Cardiac fibroblast (primary cell): ENCODE data around the gene HMX1.

ENCODE experiments used
- DNase-seq, 2 donors: peaks; one replicate each; pipeline versions ENCODE4 v3.0.0 to v3.0.0-alpha.2; 2010; ENCODE audit warnings: low read depth in 2 of 2
- H3K4me3 ChIP-seq, 2 donors: replicated peaks in 1 of 2; 1 replicate in 1 of 2; 2 replicates in 1 of 2; pipeline ENCODE4 v1.5.1; 2011; ENCODE audit warnings: low read depth in 2 of 2, low read length in 2 of 2, mild to moderate bottlenecking in 2 of 2, moderate library complexity in 1 of 2
- TF ChIP-seq, protein P1 (sequence below): IDR thresholded peaks from one replicate; pipeline ENCODE4 v1.5.1; 2011; ENCODE audit warnings: low read depth, mild to moderate bottlenecking, low read length, inconsistent platforms

Gene HMX1

DNA sequence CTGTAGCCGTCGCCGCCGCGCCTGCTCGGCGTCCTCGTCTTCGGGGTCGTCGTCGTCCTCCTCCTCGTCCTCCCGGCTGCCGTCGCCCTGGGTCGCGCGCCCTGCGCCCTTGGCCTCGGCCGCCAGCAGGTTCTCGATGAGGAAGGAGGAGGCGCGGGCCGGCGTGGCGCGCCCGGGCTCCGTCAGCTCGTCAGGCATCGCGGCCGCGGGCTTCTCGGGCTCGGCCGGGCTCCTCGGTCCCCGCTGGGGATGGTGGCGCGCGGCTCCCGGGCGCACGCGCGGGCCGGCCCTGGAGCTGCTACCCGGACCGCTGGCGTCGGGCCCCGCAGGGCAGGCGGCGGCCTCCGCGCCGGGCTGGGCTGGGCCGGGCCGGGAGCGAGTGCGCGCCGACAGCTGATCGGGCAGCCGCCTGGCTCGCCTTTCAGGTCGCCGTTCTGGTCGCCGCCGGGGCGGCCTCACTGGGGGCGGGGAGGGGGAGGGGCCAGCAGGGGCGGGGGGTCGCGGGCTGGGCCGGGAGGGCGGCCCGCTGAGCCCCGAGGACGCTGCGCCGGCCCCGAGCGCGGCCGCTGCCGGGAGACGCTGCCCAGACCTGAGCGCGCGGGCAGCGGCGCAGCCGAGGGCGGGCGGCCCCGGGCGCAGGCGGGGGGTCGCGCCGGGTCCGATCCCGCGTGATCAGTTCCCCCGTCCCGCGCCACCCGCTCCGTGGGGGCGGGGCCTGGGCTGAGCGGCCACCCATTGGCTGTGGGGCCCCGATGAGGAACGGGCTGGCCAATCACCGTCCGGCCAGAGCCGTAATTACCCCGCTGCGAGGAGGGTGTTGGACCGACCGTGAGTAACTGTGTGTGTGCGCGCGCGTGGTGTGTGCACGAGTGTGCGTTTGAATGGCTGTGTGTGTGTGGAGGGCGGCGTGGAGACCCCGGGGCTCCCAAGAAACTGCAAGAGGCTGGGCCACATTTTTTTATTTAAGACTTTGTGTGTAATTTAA is at the start of gene HMX1:
Gene HMX1, minus strand, starts transcription at position 423 of the 985 bp plus-strand sequence. Its CDS starts 225 bp downstream, at position 198.
- DNase-seq: no peak
- no peak within 1 kb of the TSS for H3K4me3 ChIP-seq
- TF ChIP-seq, protein P1, sequence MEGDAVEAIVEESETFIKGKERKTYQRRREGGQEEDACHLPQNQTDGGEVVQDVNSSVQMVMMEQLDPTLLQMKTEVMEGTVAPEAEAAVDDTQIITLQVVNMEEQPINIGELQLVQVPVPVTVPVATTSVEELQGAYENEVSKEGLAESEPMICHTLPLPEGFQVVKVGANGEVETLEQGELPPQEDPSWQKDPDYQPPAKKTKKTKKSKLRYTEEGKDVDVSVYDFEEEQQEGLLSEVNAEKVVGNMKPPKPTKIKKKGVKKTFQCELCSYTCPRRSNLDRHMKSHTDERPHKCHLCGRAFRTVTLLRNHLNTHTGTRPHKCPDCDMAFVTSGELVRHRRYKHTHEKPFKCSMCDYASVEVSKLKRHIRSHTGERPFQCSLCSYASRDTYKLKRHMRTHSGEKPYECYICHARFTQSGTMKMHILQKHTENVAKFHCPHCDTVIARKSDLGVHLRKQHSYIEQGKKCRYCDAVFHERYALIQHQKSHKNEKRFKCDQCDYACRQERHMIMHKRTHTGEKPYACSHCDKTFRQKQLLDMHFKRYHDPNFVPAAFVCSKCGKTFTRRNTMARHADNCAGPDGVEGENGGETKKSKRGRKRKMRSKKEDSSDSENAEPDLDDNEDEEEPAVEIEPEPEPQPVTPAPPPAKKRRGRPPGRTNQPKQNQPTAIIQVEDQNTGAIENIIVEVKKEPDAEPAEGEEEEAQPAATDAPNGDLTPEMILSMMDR: no peak

DNA sequence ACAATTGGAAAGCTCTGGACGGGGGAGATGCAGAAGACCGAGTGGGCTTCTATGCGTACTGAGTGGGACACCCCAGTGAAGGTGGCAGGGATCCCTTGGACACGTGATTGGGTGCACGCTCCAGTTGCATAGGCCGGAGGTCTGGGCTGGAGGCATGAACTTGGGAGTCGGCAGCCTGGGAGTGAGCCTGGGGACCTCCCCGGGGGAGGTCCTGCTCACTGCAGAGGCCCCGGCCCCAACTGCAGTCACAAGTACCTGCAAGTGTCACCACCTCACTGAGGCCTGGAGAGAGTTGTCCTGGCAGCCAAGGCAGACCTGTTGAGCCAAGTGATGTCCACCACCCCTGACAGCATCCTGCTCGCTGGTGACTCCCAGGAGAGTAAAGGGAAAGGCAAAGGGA is 49.3 kb upstream of the HMX1 start:
- DNase-seq: no peak
- H3K4me3 ChIP-seq: no peak overlapping the region
- TF ChIP-seq, protein P1: no peak

DNA sequence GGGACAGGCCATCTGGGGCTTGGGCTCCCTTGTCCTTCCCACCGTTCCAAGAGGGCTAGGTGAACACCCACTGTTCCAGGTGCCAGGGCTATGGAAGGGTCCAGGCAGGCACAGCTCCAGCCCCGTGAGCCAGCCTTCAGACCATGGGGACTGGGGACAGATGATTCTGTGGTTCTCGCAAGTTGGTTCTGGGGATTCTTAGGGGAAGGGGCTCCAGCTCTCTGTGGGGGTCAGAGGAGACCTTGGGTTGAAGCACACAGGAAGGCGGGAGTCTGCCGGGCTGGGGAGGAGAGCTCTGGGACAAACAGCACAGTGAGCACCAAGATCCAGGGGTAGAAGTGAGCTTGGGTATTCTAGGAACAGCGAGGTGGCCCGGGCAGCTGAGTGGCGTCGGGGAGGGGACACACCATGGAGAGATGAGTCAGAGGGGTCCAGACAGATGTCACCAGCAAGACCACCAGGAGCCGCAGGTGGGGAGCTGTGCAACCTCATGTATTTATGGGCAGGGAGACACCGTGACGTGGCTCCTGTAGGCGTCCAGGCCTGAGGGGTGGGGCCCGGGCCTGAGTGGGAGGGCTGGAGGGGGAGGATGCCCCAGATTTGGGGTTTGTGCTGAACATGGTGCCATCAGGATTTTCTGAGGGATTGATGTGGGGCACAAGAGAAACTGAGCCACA is 48.8 kb upstream of the HMX1 start:
- no peak for DNase-seq
- no peak overlapping the region for H3K4me3 ChIP-seq
- TF ChIP-seq, protein P1: no peak

DNA sequence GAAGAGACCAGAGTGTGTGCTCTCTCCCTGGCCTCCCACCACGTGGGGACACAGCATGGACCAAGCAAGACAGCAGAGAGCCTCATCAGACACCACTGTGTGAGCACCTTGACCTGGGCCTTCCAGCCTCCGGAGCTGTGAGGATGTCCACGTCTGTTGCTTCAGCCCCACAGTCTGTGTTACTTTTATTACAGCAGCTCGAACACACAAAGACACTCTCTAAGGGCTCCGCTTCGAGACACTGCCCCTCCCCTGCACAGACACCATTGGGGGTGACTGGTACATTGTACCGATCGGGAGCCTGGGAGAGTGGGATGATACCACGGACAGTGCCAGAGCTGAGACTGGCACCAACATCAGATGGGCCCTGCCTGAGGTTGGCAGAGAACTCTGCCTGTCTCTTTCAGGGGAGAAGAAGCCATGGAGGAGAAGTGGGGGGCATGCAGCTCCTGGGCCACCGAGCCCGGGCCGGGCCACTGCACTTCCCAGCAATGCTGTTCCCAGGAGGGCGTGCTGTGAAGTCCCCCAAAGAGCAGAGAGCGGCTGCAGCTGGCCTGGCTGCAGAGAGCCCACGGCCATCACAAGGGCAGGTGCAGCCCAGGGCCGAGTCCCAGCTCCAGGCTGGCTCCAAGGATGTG is 48.1 kb upstream of the HMX1 start:
- DNase-seq: no peak
- H3K4me3 ChIP-seq: no peak overlapping the region
- TF ChIP-seq, protein P1: no peak

DNA sequence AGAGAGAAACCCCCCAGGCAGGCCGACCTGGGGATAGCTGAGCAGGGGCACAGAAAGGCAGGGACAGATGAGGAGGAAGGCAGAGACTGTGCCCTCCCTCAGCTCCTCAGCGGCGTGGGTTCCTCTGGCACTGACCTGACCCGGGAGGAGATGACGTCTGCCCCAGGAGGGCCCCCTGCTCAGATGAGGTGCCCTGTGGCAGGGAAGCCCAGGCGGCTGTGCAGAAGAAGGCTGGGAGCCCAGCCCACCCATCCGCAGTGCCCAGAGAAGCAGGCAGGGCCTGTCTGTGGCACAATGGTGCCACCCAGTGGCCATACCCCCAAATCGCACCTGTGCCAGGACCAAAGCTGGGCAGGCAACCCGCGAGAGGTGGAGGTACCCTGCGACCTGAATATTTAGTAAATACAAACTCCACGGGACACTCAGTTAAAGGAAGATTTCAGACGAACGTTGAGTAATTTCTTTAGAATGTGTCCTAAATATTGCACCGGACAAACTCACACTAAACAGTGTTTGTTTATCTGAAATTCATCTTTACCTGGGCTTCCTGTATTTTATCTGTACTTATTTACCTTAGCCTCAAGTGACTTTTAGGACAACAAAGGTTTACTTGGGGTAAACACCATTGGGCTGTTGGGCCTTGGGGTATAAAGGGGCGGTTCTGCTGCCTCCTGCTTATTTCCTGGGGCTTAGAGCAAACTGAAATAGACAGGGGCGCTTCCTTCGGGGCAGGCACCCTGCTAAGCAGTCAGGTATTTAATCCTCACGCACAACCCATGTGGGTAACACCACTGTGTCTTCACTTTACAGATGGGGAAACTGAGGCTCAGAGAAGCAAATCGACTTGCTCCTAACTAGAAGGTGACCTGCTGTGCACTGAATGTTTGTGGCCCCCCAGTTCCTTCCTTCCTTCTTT is 46.5 kb upstream of the HMX1 start:
- DNase-seq: peak; percentile 43 to 51
- no peak overlapping the region for H3K4me3 ChIP-seq
- TF ChIP-seq, protein P1: peak; percentile 86
